Measurements from ENCODE around the gene MAP3K4.

Gene MAP3K4

GRCh38 chr6:161142957-161143296 is 151.4 kb downstream of the MAP3K4 start:
- no peak for DNase-seq (ENCODE audit: low spot score)

GRCh38 chr6:161143663-161144430 is 152.3 kb downstream of the MAP3K4 start:
- no peak for DNase-seq (ENCODE audit: low spot score)

- no peak for DNase-seq (ENCODE audit: low spot score)
Measured at GRCh38 chr6:161150136-161150535, 158.6 kb downstream of the MAP3K4 start.

DNA sequence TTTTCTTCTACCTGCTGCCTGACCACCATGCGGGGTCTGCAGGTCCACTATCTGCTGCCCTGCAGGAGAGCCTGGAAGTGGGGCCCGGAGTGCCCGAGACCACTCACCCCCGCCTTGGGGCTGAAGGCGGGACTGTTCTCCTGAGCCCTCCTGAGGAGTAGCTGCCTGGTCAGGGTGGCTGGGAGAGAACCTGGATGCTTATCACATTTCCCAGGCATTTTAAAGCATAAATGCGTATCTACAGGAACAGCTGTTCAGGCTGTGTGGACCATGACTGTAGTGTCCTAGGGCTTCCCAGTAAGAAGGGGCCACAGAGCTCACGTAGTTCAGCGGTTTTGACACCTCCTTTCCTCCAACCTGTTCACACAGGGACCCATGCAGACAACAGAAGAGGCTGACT is 159.0 kb downstream of the MAP3K4 start:
- DNase-seq (ENCODE audit: low spot score), result no peak

DNA sequence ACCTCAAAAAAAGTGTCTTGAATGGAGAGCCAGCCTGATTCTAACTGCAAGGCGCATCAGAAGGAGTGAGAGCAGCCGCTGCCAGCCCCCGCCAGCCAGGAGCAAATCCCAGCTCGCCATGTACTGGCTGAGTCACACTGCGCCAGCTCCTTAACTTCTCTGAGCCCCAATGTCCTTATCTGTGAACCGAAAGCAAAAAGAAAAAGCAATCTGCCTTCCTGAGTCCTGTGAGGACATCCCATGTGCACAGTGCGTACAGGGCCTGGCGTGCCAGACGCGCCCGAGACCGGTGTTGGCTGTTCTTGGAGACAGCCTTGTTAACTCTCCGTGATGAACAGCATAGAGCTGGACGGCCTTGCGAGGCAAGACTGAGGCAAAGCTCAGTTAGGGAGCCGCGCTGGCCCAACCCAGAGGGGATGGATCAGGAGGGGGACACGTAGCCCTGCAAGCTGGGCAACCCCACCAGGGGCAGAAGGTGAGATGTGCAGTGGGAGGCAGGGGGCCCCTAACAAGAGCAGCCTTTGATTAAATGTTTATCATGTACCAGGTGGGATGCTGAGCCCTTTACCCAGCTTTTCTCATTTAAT is 159.6 kb downstream of the MAP3K4 start:
- DNase-seq (ENCODE audit: low spot score), result no peak

- DNase-seq (ENCODE audit: low spot score), result no peak
Measured at GRCh38 chr6:161151660-161152526, 160.3 kb downstream of the MAP3K4 start.

GRCh38 chr6:161152527-161152862 is 160.9 kb downstream of the MAP3K4 start:
- DNase-seq (ENCODE audit: low spot score), result no peak

DNA sequence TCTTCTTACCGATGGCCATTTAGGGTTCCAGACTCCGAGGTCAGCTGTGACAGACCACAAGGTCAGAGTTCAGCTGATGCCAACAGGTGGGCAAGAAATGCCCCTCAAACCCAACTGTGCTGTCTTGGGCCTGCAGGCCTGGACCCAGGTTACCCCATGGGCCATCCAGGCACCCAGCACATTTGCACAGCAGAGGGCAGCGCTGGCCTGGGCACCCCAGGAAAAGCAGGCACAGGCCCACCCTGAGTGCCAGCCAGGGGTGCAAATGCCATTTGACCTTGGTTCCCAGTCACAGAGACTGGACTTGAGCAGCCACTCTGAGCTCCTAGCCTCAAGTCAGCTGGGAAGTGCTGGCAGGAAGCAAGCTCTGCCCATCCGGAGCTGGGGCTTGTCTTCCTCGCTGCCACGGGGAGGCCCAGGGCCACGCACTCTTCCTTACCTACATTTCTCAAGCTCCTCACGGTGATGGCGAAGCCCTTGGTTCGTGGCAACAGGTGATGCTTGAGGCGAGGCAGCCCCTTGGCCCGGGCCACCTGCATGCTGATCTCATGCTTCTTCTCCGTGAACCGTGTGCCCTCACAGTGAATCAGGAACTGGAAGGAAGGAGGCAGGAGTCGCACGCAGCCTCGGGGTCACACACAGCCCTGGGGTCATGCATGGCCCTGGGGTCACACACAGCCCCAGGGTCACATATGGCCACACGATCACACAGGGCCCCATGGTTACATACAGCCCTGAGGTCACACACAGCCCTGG is 161.5 kb downstream of the MAP3K4 start:
- no peak for DNase-seq (ENCODE audit: low spot score)

DNA sequence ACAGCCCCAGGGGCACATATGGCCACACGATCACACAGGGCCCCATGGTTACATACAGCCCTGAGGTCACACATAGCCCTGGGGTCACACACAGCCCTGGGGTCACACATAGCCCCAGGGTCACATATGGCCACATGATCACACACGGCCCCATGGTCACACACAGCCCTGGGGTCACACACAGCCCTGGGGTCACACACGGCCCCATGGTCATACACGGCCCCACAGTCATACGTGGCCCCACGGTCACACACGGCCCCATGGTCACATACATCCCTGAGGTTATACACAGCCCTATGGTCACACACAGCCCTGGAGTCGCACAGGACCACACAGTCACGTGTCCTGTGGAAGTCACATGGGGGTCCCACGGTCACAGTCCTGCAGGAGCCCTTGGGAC is 162.2 kb downstream of the MAP3K4 start:
- DNase-seq (ENCODE audit: low spot score), result no peak

- no peak for DNase-seq (ENCODE audit: low spot score)
Measured at GRCh38 chr6:161154796-161155335, 163.3 kb downstream of the MAP3K4 start.

DNA sequence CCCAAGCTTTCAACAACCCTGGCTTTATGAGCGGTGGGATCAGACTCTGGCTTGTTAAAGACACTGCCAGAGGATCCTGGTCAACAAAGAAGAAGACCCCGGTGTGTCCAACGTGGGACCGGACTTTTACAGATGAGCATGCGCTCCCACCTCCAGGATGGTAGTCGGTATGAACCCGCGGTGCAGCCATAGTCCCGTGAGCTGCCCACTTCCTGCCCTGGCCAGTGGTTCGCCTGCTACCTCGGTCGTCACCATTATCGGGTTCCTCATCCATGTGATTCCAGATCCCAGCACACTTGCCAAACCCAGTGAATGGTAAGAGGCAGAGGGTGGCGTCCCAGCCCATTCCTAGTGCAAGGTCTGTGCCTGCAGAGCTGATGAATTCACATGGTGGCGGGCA is 169.6 kb downstream of the MAP3K4 start:
- DNase-seq (ENCODE audit: low spot score), result no peak

GRCh38 chr6:161161889-161162624 is 170.5 kb downstream of the MAP3K4 start:
- no peak for DNase-seq (ENCODE audit: low spot score)

- DNase-seq (ENCODE audit: low spot score), result no peak
Measured at GRCh38 chr6:161162722-161163121, 171.2 kb downstream of the MAP3K4 start.

- DNase-seq (ENCODE audit: low spot score), result no peak
Measured at GRCh38 chr6:161163466-161164181, 172.1 kb downstream of the MAP3K4 start.

DNA sequence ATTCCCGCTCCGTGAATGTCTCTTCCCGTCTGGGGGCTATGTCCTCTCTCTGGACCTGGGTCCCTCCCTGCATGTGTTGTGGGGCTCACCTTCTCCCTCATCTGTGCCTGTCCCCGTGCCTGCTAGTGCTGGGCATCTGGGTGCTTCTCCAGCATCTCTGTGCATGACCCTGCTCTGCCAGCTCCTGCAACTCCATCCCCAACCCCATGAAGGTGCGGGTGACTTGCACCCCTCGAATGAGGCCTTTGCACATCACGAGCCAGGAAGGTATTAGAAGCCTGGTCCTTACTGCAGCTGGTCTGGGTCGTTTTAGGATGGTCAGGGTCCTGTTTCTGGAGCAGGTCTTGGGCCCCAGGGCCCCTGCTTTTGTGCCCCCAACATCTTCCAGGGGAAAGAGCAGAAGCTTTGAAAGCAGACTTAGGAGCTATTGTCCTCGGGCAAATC is 172.6 kb downstream of the MAP3K4 start:
- DNase-seq (ENCODE audit: low spot score), result no peak

DNA sequence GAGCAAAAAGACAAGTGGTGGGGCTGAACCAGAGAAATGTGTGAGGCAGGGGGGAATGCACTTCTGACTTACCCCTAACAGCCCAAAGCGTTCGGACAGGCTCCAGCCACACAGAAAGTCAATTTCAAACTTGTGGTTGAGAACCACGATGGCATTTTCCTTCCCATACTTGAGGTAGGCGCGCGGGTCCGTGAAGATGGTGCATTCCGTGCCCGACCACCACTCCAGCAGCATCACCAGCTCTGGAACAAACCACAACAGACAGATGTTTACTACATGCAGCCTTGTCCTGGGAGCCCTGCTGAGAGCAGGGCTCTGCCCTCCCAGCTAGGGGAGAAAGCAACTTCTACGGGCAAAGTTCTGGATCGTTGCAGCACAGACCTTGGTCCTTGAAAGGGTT is 174.6 kb downstream of the MAP3K4 start:
- DNase-seq (ENCODE audit: low spot score), result no peak

- no peak for DNase-seq (ENCODE audit: low spot score)
Measured at GRCh38 chr6:161166677-161167076, 175.1 kb downstream of the MAP3K4 start.
